ACC112 (cell line): ENCODE measurements around the gene ADNP.

ENCODE experiments used
- H2AFZ ChIP-seq: fragments of 200-600 bp; sonication (generic); one replicate; pipeline ENCODE4 v1.6.0; 2017; ENCODE audit warnings: antibody characterized with exemption, low read length; ENCODE audit not compliant: unreplicated experiment
- H3K27ac ChIP-seq: fragments of 200-600 bp; sonication (generic); 2 replicates; pipeline ENCODE4 v1.5.1; 2014; ENCODE audit warnings: low read depth, mild to moderate bottlenecking, antibody characterized with exemption, low read length, moderate library complexity
- H3K27me3 ChIP-seq: fragments of 200-600 bp; sonication (generic); 2 replicates; pipeline ENCODE4 v1.6.1; 2014; ENCODE audit warnings: mild to moderate bottlenecking, antibody characterized with exemption, low read length, moderate library complexity, mixed read lengths; ENCODE audit not compliant: insufficient read depth
- H3K36me3 ChIP-seq: fragments of 200-600 bp; sonication (generic); 2 replicates; pipeline ENCODE4 v1.6.1; 2016; ENCODE audit warnings: mild to moderate bottlenecking, antibody characterized with exemption, low read length, moderate library complexity, mixed read lengths; ENCODE audit not compliant: insufficient read depth
- H3K4me1 ChIP-seq: fragments of 200-600 bp; sonication (generic); one replicate; pipeline ENCODE4 v1.6.1; 2016; ENCODE audit warnings: low read length, mixed read lengths; ENCODE audit not compliant: insufficient read depth, unreplicated experiment, control insufficient read depth
- H3K4me3 ChIP-seq: fragments of 200-600 bp; sonication (generic); 2 replicates; pipeline ENCODE4 v1.5.1; 2014; ENCODE audit warnings: mild to moderate bottlenecking, low read depth, low read length
- H3K79me2 ChIP-seq: fragments of 200-600 bp; sonication (generic); one replicate; pipeline ENCODE4 v1.6.0; 2016; ENCODE audit warnings: low read length; ENCODE audit not compliant: control insufficient read depth, unreplicated experiment, insufficient read depth

Gene ADNP

DNA sequence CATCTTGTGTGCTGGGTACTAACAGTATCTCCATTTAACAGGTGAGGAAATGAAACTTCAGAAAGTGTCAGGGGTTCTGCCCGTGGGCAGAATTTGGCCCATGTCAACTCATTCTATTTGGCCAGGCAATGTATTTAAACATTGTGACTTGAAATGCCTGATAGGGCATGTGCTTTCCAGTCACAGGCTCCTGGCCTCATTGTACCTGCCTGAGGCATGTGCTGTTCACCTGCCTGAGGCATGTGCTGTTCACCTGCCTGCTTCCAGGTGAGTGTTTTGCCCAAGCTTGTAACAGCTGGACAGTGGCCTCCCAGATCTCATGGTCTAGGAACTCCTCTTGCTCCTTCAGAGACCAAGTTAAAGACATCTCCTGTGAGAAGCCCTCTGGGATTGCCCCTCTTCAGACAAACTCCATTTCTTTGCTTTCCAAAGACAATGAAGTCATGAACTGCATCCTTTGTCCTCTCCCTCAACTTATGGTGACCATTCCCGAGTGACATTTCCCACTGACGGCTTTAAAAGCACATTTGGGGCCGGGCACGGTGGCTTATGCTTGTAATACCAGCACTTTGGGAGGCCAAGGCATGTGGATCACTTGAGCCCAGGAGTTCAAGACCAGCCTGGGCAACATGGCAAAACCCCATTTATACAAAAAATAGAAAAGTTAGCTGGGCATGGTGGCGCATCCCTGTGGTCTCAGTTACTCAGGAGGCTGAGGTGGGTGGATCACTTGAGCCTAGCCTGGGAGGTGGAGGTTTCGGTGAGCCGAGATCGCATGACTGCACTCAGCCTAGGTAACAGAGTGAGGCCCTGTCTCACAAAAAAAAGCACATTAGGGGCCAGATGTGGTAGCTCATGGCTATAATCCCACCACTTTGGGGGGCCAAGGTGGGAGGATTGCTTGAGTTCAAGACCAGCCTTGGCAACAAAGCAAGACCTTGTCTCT, 87.6 kb downstream of the ADNP start:
- no peak overlapping the region for H2AFZ ChIP-seq
- no peaks in the 10 kb centered on the region for H3K36me3 ChIP-seq
- no peak overlapping the region for H3K27ac ChIP-seq
- no peaks in the 10 kb centered on the region for H3K27me3 ChIP-seq
- H3K4me3 ChIP-seq = no peak overlapping the region
- peaks cover 17% of the 10 kb centered on the region for H3K4me1 ChIP-seq
- no peaks in the 10 kb centered on the region for H3K79me2 ChIP-seq

DNA sequence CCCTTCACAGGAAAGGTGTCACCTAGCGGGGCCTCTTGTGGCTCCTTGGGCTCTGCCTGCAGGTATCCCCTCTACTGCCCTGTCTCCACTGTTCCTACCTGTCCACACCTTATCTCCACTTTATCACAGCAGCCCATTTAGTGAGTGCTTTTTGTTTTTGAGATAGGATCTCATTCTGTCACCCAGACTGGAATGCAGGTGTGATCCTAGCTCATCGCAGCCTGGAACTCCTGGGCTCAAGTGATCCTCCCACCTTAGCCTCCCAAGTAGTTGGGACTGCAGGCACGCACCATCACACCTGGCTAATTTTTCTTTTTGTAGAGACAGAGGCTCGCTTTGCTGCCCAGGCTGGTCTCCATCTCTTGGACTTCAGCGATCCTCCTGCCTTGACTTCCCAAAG, 88.4 kb downstream of the ADNP start:
- H2AFZ ChIP-seq = no peak overlapping the region
- H3K27me3 ChIP-seq = no peaks in the 10 kb centered on the region
- H3K36me3 ChIP-seq = no peaks in the 10 kb centered on the region
- peaks cover 13% of the 10 kb centered on the region for H3K4me1 ChIP-seq
- H3K27ac ChIP-seq = no peak overlapping the region
- no peaks in the 10 kb centered on the region for H3K79me2 ChIP-seq
- no peak overlapping the region for H3K4me3 ChIP-seq
